Endothelial cell of umbilical vein (primary cell): ENCODE measurements around the gene INPP5J. TPM values are rescaled to one million over a fixed set of nuclear protein-coding genes. Genes with fewer than 3 reads are reported as not detected.

Source experiments
- BruUV-seq: library from RNA; stranded (reverse); fragments of 400-500 nt; replicated peaks from 2 replicates; lab custom pipeline; 2021; lab: Mats Ljungman, UMichigan
- CTCF ChIA-PET: fragments of 300-600, 350-600 bp; sonication (Branson Sonifier 250); formaldehyde crosslinking; loops from one replicate; lab custom pipeline; 2021; ENCODE audit warnings: antibody characterized with exemption, inconsistent platforms; lab: Charles Lee
- POLR2A ChIA-PET: fragments of 300-600, 350-600 bp; sonication (Branson Sonifier 250); formaldehyde crosslinking; loops from one replicate; lab custom pipeline; 2021; ENCODE audit warnings: antibody characterized with exemption, inconsistent platforms; lab: Charles Lee
- DNase-seq: peaks from one replicate; pipeline ENCODE4 v3.0.0-alpha.2; 2011; ENCODE audit warnings: low read depth, low spot score
- FAIRE-seq: peaks from 2 replicates; lab custom pipeline; 2011; peaks lifted over from hg19 to GRCh38; lab: Jason Lieb, UNC
- H2AFZ ChIP-seq: 2 replicates; pipeline ENCODE4 v1.6.0; 2012; ENCODE audit warnings: low read depth, low read length, control low read depth, inconsistent platforms
- H3K27ac ChIP-seq: 2 replicates; pipeline ENCODE4 v1.5.1; 2011; ENCODE audit warnings: low read depth, mild to moderate bottlenecking, control low read depth, low read length, moderate library complexity; ENCODE audit not compliant: insufficient read depth
- H3K27me3 ChIP-seq, 2 experiments: 2 replicates each; pipeline versions ENCODE4 v1.6.0 to v1.6.1; 2011; ENCODE audit warnings: low read length in 2 of 2, mixed read lengths in 1 of 2; ENCODE audit not compliant: control insufficient read depth in 2 of 2, insufficient read depth in 2 of 2
- H3K36me3 ChIP-seq, 2 experiments: 2 replicates in 1 of 2; 3 replicates in 1 of 2; pipeline ENCODE4 v1.5.1; 2011; ENCODE audit warnings: low read length in 2 of 2, mild to moderate bottlenecking in 1 of 2, moderate library complexity in 1 of 2; ENCODE audit not compliant: control insufficient read depth in 2 of 2, insufficient read depth in 2 of 2; ENCODE audit errors: extremely low read depth in 1 of 2
- H3K4me1 ChIP-seq: 3 replicates; pipeline ENCODE4 v1.5.1; 2011; ENCODE audit warnings: mild to moderate bottlenecking, low read length; ENCODE audit not compliant: control insufficient read depth, insufficient read depth; ENCODE audit errors: extremely low read depth
- H3K4me2 ChIP-seq: 2 replicates; pipeline ENCODE4 v1.6.1; 2011; ENCODE audit warnings: low read length, control low read depth, mixed read lengths; ENCODE audit not compliant: insufficient read depth
- H3K4me3 ChIP-seq, 3 experiments: fragments of 200-600 bp in 1 of 3; sonication (generic), shearing (Covaris generic) in 1 of 3; replicated peaks in 1 of 3; 2 replicates each; pipeline ENCODE4 v1.5.1; 2011 to 2016; ENCODE audit warnings: control low read depth in 3 of 3, low read length in 3 of 3, mild to moderate bottlenecking in 2 of 3, inconsistent platforms in 1 of 3, low read depth in 1 of 3, moderate library complexity in 1 of 3; ENCODE audit not compliant: insufficient read depth in 1 of 3
- H3K79me2 ChIP-seq: 2 replicates; pipeline ENCODE4 v1.6.0; 2012; ENCODE audit warnings: low read length, inconsistent platforms; ENCODE audit not compliant: control insufficient read depth, insufficient read depth
- H3K9ac ChIP-seq: replicated peaks from 2 replicates; pipeline ENCODE3; 2011; ENCODE audit warnings: low read length, control low read depth; ENCODE audit not compliant: insufficient read depth; ENCODE audit errors: extremely low read depth
- H3K9me1 ChIP-seq: replicated peaks from 3 replicates; pipeline ENCODE4 v1.6.0; 2011; ENCODE audit warnings: mild to moderate bottlenecking, low read length; ENCODE audit not compliant: control insufficient read depth, insufficient read depth; ENCODE audit errors: extremely low read depth
- H3K9me3 ChIP-seq: replicated peaks from 2 replicates; pipeline ENCODE4 v1.5.1; 2012; ENCODE audit warnings: low read length, inconsistent platforms; ENCODE audit not compliant: control insufficient read depth, insufficient read depth
- H4K20me1 ChIP-seq: replicated peaks from 2 replicates; pipeline ENCODE3; 2011; ENCODE audit warnings: mild to moderate bottlenecking, low read length; ENCODE audit not compliant: control insufficient read depth, insufficient read depth; ENCODE audit errors: extremely low read depth
- EZH2 ChIP-seq: IDR thresholded peaks from 2 replicates; pipeline ENCODE4 v1.6.1; 2012; ENCODE audit warnings: borderline replicate concordance, low read depth, mild to moderate bottlenecking, moderate library complexity, low read length, inconsistent platforms; ENCODE audit not compliant: severe bottlenecking
- JUN ChIP-seq: IDR thresholded peaks from 2 replicates; pipeline ENCODE4 v1.6.1; 2011; ENCODE audit warnings: borderline replicate concordance, low read depth; ENCODE audit not compliant: insufficient read length, insufficient read depth
- MYC ChIP-seq: IDR thresholded peaks from one replicate; pipeline ENCODE4 v1.6.1; 2011; ENCODE audit warnings: mild to moderate bottlenecking, low read depth, low read length
- POLR2AphosphoS5 ChIP-seq: IDR thresholded peaks from 2 replicates; pipeline ENCODE4 v1.6.1; 2012; ENCODE audit warnings: low read depth, mild to moderate bottlenecking, control low read depth, low read length, moderate library complexity; ENCODE audit not compliant: insufficient read depth
- dilution Hi-C: fragments of 300-500 bp; cut with MboI; formaldehyde crosslinking; loops from one replicate; pipeline ENCODE4 v1.15.0; 2019; ENCODE audit warnings: low sequenced_read_pairs; ENCODE audit not compliant: extremely low pct_ligation_motif_present
- intact Hi-C: fragments of 100-400 bp; cut with micrococcal nuclease; formaldehyde crosslinking; loops from one replicate; pipeline ENCODE4 v1.10.0; 2022
- polyA plus RNA-seq, 4 experiments: library from polyadenylated mRNA; depleted of rRNA in 3 of 4; stranded (reverse) in 3 of 4; unstranded in 1 of 4; fragments of >200 nt; gene quantifications; 2 replicates each; pipeline versions ENCODE4 v1.2.1 to v1.2.3, GENCODE V29; 2011 to 2012; ENCODE audit warnings: missing spikeins in 1 of 4
- total RNA-seq: library from RNA; stranded (reverse); gene quantifications from 2 replicates; pipeline ENCODE4 v1.2.3, GENCODE V29; 2021
- TF ChIP-seq, protein P1 (sequence below): IDR thresholded peaks from 2 replicates; pipeline ENCODE4 v1.6.1; 2011; ENCODE audit not compliant: insufficient read depth, insufficient read length
- TF ChIP-seq, protein P2 (sequence below), 2 donors: IDR thresholded peaks; 1 replicate in 1 of 2; 2 replicates in 1 of 2; pipeline ENCODE4 v1.5.1; 2011; ENCODE audit warnings: low read length in 2 of 2, mild to moderate bottlenecking in 2 of 2, moderate library complexity in 2 of 2, control low read depth in 1 of 2, inconsistent platforms in 1 of 2, low read depth in 1 of 2; ENCODE audit not compliant: insufficient read depth in 1 of 2; ENCODE audit errors: extremely low read depth in 1 of 2

INPP5J gene
- total and polyA plus RNA-seq, 2 donors (not counting 3 experiments of a cell fraction or from before 2014, with no cell fraction given) = 0.43 to 0.49 TPM

DNA sequence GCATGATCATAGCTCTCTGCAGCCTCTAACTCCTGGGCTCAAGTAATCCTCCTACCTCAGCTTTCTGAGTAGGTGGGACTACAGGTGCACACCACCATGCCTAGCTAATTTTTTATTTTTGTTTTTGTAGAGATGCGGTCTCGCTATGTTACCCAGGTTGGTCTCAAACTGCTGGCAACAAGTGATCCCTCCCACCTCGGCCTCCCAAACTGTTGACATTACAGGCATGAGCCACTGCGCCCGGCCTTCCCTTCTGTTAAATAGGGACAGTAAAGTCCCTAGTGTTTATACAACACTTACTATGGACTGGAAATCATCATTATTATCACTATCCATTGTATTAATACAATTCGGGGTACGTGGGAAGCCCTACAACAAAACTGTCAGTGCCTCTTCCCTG is 28.0 kb upstream of the INPP5J start:
- POLR2A ChIA-PET = no interaction called here

More for the DNA sequence above, 28.0 kb upstream of the INPP5J start:
- no peak for DNase-seq
- peaks cover 4% of the 10 kb centered on the region for H3K79me2 ChIP-seq
- no peaks in the 10 kb centered on the region for H3K9me3 ChIP-seq
- peaks cover 34 to 80% of the 10 kb centered on the region in 2 experiments for H3K36me3 ChIP-seq
- no peak overlapping the region for H3K4me2 ChIP-seq
- H3K27ac ChIP-seq = no peak overlapping the region
- no peaks in the 10 kb centered on the region for H3K27me3 ChIP-seq
- no TSS peak for BruUV-seq
- H3K4me3 ChIP-seq = no peak overlapping the region
- H4K20me1 ChIP-seq = no peaks in the 10 kb centered on the region
- no peak overlapping the region for H2AFZ ChIP-seq
- intact Hi-C loops (no loop called here), dilution Hi-C loops (no loop called here)
- no peaks in the 10 kb centered on the region for H3K4me1 ChIP-seq
- no peak overlapping the region for H3K9ac ChIP-seq
- H3K9me1 ChIP-seq = no peaks in the 10 kb centered on the region
- FAIRE-seq = no peak
- CTCF ChIA-PET = interaction anchor here (1.3 to 4.4 kb wide), 6 partner anchors 10 to 178 kb away, joined by 4 to 29 read pairs (median 6); no protein-coding TSS in a partner anchor
- TF ChIP-seq MYC (no peak), POLR2AphosphoS5 (no peak), EZH2 (no peak), JUN (no peak)
- TF ChIP-seq, protein P1, sequence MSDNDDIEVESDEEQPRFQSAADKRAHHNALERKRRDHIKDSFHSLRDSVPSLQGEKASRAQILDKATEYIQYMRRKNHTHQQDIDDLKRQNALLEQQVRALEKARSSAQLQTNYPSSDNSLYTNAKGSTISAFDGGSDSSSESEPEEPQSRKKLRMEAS = no peak
- TF ChIP-seq, protein P2, sequence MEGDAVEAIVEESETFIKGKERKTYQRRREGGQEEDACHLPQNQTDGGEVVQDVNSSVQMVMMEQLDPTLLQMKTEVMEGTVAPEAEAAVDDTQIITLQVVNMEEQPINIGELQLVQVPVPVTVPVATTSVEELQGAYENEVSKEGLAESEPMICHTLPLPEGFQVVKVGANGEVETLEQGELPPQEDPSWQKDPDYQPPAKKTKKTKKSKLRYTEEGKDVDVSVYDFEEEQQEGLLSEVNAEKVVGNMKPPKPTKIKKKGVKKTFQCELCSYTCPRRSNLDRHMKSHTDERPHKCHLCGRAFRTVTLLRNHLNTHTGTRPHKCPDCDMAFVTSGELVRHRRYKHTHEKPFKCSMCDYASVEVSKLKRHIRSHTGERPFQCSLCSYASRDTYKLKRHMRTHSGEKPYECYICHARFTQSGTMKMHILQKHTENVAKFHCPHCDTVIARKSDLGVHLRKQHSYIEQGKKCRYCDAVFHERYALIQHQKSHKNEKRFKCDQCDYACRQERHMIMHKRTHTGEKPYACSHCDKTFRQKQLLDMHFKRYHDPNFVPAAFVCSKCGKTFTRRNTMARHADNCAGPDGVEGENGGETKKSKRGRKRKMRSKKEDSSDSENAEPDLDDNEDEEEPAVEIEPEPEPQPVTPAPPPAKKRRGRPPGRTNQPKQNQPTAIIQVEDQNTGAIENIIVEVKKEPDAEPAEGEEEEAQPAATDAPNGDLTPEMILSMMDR (IDR thresholded peaks at IDR 0.05; ENCODE audit: extremely low read depth in 1 of 2, insufficient read depth in 1 of 2, low read depth in 1 of 2, low read length in 2 of 2) = no peak
